DOHH2 (cell line): ENCODE data around the gene FBXW5.

ENCODE experiments used
- H3F3A ChIP-seq: fragments of 200-600 bp; sonication (generic), shearing (Covaris generic); 2 replicates; pipeline ENCODE4 v1.6.0; 2016; ENCODE audit warnings: antibody characterized with exemption, mild to moderate bottlenecking; ENCODE audit not compliant: control insufficient read depth, insufficient read depth
- H3K27ac ChIP-seq: fragments of 200-600 bp; sonication (generic); 2 replicates; pipeline ENCODE4 v1.5.1; 2014; ENCODE audit warnings: low read depth, mild to moderate bottlenecking, low read length, moderate library complexity
- H3K27me3 ChIP-seq: fragments of 200-600 bp; sonication (generic); 2 replicates; pipeline ENCODE4 v1.6.1; 2014; ENCODE audit warnings: mild to moderate bottlenecking, low read length, mixed read lengths; ENCODE audit not compliant: control insufficient read depth
- H3K36me3 ChIP-seq: fragments of 200-600 bp; sonication (generic); 2 replicates; pipeline ENCODE4 v1.6.1; 2014; ENCODE audit warnings: mild to moderate bottlenecking, low read length, moderate library complexity, mixed read lengths; ENCODE audit not compliant: control insufficient read depth
- H3K4me1 ChIP-seq: fragments of 200-600 bp; sonication (generic); 2 replicates; pipeline ENCODE4 v1.6.1; 2014; ENCODE audit warnings: mild to moderate bottlenecking, low read length, mixed read lengths; ENCODE audit not compliant: control insufficient read depth
- H3K4me2 ChIP-seq: fragments of 200-600 bp; sonication (generic); 2 replicates; pipeline ENCODE4 v1.6.0; 2014; ENCODE audit warnings: mild to moderate bottlenecking, low read length, moderate library complexity
- H3K4me3 ChIP-seq: fragments of 200-600 bp; sonication (generic); 2 replicates; pipeline ENCODE4 v1.5.1; 2014; ENCODE audit warnings: mild to moderate bottlenecking, low read length, mixed read lengths
- H3K79me2 ChIP-seq: fragments of 200-600 bp; sonication (generic); 2 replicates; pipeline ENCODE4 v1.6.1; 2014; ENCODE audit warnings: mild to moderate bottlenecking, low read length, mixed read lengths; ENCODE audit not compliant: control insufficient read depth
- H3K9me2 ChIP-seq: fragments of 200-600 bp; sonication (generic); replicated peaks from 2 replicates; pipeline ENCODE4 v1.6.1; 2014; ENCODE audit warnings: mild to moderate bottlenecking, low read length, mixed read lengths; ENCODE audit not compliant: control insufficient read depth
- H3K9me3 ChIP-seq: fragments of 200-600 bp; sonication (generic); 2 replicates; pipeline ENCODE4 v1.6.1; 2014; ENCODE audit warnings: antibody characterized with exemption, low read length, mixed read lengths; ENCODE audit not compliant: control insufficient read depth, insufficient read depth
- H4K20me1 ChIP-seq: fragments of 200-600 bp; sonication (generic); 2 replicates; pipeline ENCODE4 v1.6.0; 2014; ENCODE audit warnings: low read depth, mild to moderate bottlenecking, antibody characterized with exemption, low read length, moderate library complexity; ENCODE audit not compliant: control insufficient read depth, insufficient read depth
- EZH2phosphoT487 ChIP-seq: fragments of 200-600 bp; sonication (generic); IDR thresholded peaks from 2 replicates; pipeline ENCODE4 v1.6.1; 2017; ENCODE audit warnings: borderline replicate concordance, mild to moderate bottlenecking, antibody characterized with exemption, low read length, moderate library complexity, mixed read lengths
- TF ChIP-seq, protein P1 (sequence below): fragments of 200-600 bp; sonication (generic); IDR thresholded peaks from one replicate; pipeline ENCODE4 v1.5.1; 2014; ENCODE audit warnings: antibody characterized with exemption, mild to moderate bottlenecking, low read depth, low read length; ENCODE audit not compliant: poor library complexity, severe bottlenecking

Gene FBXW5

DNA sequence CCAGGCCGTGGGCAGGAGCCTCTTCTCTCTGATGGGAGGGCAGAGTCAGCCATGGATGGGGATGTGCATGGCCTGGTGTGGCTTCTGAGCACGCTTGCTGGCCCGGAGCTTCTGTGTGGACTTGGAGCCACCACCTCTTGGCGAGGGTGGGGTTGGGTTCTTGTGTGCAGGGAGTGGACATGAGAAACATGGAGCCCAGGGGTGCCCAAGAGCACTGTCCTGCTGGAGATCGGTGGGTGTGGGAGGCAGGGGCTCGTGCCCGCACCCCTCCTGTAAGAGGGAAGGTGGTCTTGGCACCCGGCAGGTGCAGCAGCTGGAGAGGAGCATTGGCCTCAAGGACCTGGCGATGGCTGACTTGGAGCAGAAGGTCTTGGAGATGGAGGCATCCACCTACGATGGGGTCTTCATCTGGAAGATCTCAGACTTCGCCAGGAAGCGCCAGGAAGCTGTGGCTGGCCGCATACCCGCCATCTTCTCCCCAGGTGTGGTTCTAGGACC is 23.8 kb downstream of the FBXW5 start:
- no peak overlapping the region for H3K4me3 ChIP-seq
- H3K9me3 ChIP-seq = no peaks in the 10 kb centered on the region
- H3K79me2 ChIP-seq = peaks cover 6% of the 10 kb centered on the region
- H3K4me1 ChIP-seq = no peaks in the 10 kb centered on the region
- no peaks in the 10 kb centered on the region for H3K27me3 ChIP-seq
- H3F3A ChIP-seq = no peaks in the 10 kb centered on the region
- H3K4me2 ChIP-seq = no peak overlapping the region
- TF ChIP-seq EZH2phosphoT487 = no peak
- TF ChIP-seq, protein P1, sequence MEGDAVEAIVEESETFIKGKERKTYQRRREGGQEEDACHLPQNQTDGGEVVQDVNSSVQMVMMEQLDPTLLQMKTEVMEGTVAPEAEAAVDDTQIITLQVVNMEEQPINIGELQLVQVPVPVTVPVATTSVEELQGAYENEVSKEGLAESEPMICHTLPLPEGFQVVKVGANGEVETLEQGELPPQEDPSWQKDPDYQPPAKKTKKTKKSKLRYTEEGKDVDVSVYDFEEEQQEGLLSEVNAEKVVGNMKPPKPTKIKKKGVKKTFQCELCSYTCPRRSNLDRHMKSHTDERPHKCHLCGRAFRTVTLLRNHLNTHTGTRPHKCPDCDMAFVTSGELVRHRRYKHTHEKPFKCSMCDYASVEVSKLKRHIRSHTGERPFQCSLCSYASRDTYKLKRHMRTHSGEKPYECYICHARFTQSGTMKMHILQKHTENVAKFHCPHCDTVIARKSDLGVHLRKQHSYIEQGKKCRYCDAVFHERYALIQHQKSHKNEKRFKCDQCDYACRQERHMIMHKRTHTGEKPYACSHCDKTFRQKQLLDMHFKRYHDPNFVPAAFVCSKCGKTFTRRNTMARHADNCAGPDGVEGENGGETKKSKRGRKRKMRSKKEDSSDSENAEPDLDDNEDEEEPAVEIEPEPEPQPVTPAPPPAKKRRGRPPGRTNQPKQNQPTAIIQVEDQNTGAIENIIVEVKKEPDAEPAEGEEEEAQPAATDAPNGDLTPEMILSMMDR = no peak
- H3K27ac ChIP-seq = no peak overlapping the region
- H3K9me2 ChIP-seq = no peaks in the 10 kb centered on the region
- 0 out of 2 replicates have a peak, but pooled peaks cover 3% of the 10 kb centered on the region for H4K20me1 ChIP-seq
- H3K36me3 ChIP-seq = peaks cover 62% of the 10 kb centered on the region

DNA sequence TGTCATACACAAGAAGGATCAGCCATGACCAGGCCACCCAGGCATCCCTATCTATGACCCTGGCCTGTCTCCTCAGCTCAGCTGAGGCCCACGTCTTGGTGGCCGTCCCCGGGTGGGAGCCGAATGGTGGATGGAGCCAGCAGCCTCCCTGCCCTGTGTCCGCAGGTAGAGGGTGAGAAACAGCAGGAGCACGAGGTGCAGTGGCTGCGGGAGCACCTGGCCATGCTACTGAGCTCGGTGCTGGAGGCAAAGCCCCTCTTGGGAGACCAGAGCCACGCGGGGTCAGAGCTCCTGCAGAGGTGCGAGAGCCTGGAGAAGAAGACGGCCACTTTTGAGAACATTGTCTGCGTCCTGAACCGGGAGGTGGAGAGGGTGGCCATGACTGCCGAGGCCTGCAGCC is 24.5 kb downstream of the FBXW5 start:
- H3K79me2 ChIP-seq = peaks cover 10% of the 10 kb centered on the region
- no peaks in the 10 kb centered on the region for H3K9me2 ChIP-seq
- H3F3A ChIP-seq = no peaks in the 10 kb centered on the region
- no peak overlapping the region for H3K4me3 ChIP-seq
- peaks cover 62% of the 10 kb centered on the region for H3K36me3 ChIP-seq
- no peaks in the 10 kb centered on the region for H3K27me3 ChIP-seq
- no peaks in the 10 kb centered on the region for H3K4me1 ChIP-seq
- 0 out of 2 replicates have a peak, but pooled peaks cover 3% of the 10 kb centered on the region for H4K20me1 ChIP-seq
- H3K9me3 ChIP-seq = no peaks in the 10 kb centered on the region
- no peak overlapping the region for H3K27ac ChIP-seq
- TF ChIP-seq EZH2phosphoT487 = no peak
- TF ChIP-seq, protein P1 = no peak
- H3K4me2 ChIP-seq = no peak overlapping the region

DNA sequence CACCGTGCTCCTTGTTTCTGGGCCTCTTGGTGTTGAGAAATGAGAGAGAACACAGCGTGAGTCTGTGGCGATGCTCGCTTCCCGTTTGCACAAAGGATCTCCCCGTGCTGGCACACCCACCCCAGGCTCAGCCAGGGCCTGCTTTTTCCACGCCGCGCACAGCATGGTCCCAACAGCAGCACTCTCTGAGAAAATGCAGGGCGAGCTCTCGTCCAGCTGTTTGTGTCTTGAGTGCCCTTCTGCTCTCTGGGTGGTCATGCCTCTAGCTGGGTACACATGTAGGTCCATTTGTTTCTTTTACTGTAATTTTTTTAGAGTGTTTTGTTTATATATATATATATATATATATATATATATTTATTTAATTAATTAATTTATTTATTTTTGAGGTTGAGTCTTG is 26.6 kb downstream of the FBXW5 start:
- Histone ChIP-seq H3K9me2 (no peaks in the 10 kb centered on the region), H3K27ac (no peak overlapping the region), H3K27me3 (no peaks in the 10 kb centered on the region), H3K4me3 (no peak overlapping the region), H3K79me2 (peaks cover 10% of the 10 kb centered on the region), H4K20me1 (0 out of 2 replicates have a peak, but pooled peaks cover 3% of the 10 kb centered on the region), H3K36me3 (peaks cover 67% of the 10 kb centered on the region), H3K4me2 (no peak overlapping the region), H3K9me3 (no peaks in the 10 kb centered on the region), H3F3A (no peaks in the 10 kb centered on the region), H3K4me1 (no peaks in the 10 kb centered on the region)
- TF ChIP-seq EZH2phosphoT487 = no peak
- TF ChIP-seq, protein P1 = no peak
